ENCODE results near the gene MAPK14. TPM values are rescaled to one million over a fixed set of nuclear protein-coding genes. Genes with fewer than 3 reads are reported as not detected.

Gene MAPK14
- total RNA-seq, 1 experiment from 2014 or later = 52.7 TPM

DNA sequence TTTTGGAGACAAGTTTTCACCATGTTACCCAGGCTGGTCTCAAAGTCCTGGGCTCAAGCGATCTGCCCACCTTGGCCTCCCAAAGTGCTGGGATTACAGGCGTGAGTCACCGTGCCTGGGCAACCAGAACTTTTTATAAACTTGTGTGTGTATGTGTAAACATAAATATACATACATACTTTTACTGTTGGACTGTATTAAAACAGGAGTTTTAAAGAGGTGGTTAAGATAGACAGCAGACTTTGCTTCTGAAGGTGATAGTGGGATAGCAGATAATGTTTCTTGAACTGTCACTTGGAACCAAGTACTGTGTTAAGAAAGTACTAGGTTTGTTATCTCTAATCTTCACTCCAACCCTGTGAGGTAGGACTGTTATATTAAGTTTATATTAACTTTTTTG, 74.1 kb downstream of the MAPK14 start:
- no peak for DNase-seq (ENCODE audit: low read depth)

DNA sequence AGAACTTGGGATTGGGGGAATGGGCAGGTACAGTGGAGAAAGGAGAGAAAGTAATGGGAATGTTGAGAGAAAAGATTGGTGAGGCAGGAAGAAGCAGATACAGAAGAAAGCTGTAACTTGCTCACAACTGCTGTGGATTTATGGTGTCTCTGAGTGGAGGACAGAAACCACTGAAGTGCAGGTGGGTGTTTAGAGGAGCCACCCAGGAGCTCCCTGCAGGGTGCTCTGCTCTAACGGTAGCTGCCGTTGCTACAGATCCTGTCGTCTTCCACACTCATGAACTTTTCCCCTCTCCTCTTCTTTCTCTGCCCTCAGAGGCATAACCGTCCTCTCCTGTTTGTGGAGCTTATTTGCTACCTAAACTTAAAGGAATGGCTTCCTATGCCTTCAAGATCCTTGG, 75.2 kb downstream of the MAPK14 start:
- no peak for DNase-seq (ENCODE audit: low read depth)

DNA sequence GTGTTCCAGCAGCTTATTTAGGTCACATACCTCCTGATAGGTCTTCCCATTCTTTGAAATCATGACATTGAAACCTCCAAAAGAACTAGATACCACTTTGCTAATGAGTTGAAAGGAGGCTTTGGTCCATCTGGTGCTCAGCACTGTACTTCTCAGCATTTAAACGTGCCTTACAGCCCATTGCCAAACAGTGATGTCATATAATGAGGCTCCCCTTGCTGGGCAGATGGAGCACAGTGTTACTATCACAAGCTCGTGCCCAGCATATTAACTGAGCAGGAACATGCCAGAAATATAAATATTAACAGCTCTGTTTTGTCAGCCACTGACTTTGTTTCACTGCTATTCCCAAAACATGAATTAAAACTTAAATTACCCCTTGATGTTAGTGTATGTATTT, 77.2 kb downstream of the MAPK14 start:
- DNase-seq (ENCODE audit: low read depth) = no peak

GRCh38 chr6:36109092-36109491, 81.5 kb downstream of the MAPK14 start:
- no peak for DNase-seq (ENCODE audit: low read depth)

DNA sequence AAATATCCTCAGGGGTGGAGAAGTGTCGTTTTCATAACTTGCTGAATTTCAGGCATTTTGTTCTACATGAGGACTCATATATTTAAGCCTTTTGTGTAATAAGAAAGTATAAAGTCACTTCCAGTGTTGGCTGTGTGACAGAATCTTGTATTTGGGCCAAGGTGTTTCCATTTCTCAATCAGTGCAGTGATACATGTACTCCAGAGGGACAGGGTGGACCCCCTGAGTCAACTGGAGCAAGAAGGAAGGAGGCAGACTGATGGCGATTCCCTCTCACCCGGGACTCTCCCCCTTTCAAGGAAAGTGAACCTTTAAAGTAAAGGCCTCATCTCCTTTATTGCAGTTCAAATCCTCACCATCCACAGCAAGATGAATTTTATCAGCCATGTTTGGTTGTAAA, 82.4 kb downstream of the MAPK14 start:
- no peak for DNase-seq (ENCODE audit: low read depth)

DNA sequence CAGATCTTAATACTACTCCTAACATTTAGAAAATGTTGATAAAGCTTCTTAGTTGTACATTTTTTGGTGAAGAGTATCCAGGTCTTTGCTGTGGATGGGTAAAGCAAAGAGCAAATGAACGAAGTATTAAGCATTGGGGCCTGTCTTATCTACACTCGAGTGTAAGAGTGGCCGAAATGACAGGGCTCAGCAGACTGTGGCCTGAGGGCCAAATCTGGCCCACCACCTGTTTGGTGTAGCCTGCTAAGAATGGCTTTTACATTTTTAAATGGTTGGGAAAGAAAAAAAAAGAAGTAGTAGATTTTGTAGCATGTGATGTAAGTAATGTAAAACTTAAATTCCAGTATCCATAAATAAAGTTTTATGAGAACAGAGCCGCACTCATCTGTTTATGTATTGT, 83.3 kb downstream of the MAPK14 start:
- no peak for DNase-seq (ENCODE audit: low read depth)

GRCh38 chr6:36111526-36111925, 83.9 kb downstream of the MAPK14 start:
- no peak for DNase-seq (ENCODE audit: low read depth)

DNA sequence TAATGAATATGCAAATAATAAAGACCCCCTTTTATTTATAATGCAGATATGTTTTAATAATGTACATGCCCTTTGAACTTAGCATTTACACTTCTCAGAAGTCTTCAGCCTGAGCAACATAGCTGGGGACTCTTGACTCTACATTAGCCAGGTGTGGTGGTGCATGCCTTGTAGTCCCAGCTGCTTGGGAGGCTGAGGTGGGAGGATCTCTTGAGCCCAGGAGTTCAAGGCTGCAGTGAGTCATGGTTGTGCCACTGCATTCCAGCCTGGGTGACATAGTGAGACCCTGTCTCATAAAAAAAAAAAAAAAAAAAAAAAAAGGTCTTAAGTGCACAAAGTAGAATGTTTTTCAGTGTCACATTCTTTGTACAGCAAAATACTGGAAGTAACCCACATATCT, 85.4 kb downstream of the MAPK14 start:
- DNase-seq (ENCODE audit: low read depth) = no peak

- no peak for DNase-seq (ENCODE audit: low read depth)
These were observed 86.1 kb downstream of the MAPK14 start for GRCh38 chr6:36113703-36114102.

DNA sequence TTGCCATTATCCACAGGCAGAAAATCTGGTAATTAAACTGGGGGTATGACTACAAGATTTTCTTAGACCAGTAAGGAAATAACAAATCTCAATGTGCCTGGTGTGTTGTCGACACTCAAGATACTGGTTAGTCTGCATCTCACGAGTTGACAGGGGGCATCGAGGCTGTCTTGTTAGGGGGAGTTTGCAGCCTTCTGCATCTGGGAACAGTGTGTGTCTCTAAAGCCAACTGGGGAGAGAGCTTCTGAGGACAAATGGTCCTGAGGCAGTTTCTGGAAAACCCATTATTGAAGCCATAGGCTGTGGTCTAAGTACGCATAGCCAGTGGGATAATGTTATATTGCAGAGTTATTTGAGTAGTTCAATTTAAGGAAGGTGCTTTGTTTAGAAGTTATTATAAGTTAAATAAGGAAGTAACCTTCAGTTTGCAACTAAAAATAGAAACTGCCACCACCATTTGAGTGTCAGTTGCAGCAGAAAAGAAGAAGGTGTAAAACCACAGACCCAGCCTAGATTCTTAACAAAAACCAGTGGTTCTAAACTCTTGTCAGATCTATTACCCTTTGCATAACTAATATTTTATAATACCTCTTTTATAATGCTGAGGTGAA, 87.3 kb downstream of the MAPK14 start:
- DNase-seq (ENCODE audit: low read depth) = no peak

- no peak for DNase-seq (ENCODE audit: low read depth)
These were observed 87.8 kb downstream of the MAPK14 start for GRCh38 chr6:36115412-36115811.

- DNase-seq (ENCODE audit: low read depth) = no peak
These were observed 88.7 kb downstream of the MAPK14 start for GRCh38 chr6:36116066-36116864.

DNA sequence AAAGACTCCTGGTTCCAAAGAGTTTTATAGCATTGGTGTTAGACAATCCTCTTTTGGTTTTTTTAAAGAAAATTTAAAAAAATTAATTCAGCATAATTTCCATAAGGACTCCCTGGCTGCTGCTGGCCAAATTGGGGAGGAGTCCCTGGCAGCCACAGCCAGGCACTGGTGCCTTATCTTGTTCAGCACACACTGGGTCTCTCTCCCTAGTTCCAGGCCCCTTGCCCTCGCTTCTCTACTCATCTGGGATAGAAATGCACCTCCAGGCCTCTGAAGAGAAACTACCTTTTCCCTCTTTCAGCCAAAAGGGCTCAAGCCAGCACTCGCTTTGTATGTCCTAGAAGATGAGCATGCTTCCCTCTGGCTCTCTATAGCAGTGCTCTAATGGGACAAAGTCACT, 89.3 kb downstream of the MAPK14 start:
- no peak for DNase-seq (ENCODE audit: low read depth)

- no peak for DNase-seq (ENCODE audit: low read depth)
These were observed 90.3 kb downstream of the MAPK14 start for GRCh38 chr6:36117658-36118549.

DNA sequence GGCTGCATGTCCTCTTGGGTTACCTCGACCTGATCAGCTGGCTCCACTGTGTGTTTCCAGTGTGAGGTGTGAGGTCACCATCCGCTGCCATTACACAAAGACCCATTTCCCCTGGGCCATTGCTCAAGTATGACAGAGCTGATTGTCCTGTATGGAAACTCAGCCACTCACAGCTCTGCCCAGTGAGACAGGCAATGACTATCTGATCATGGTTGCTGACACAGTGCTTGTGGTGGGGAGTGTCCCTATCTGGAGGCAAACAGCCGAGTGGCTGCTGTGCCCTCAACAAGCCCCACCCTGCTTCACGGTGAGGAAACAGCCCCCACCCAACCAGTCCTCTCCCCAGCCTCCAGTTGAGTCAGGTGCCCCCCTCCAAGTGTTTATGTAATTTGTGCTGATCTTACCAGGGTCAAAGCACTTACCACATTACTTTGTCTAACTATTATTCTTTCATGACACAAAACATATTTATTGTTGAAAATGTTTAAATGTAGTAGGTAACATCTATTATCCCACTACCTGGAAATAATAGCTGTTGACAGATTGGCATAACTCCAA, 91.0 kb downstream of the MAPK14 start:
- DNase-seq (ENCODE audit: low read depth) = peak; percentile 42

- DNase-seq (ENCODE audit: low read depth) = no peak
These were observed 91.6 kb downstream of the MAPK14 start for GRCh38 chr6:36119209-36119608.

GRCh38 chr6:36120018-36120417, 92.4 kb downstream of the MAPK14 start:
- DNase-seq (ENCODE audit: low read depth) = no peak

- DNase-seq (ENCODE audit: low read depth) = no peak
These were observed 92.9 kb downstream of the MAPK14 start for GRCh38 chr6:36120539-36120938.

- peak; percentile 63 for DNase-seq (ENCODE audit: low read depth)
These were observed 93.6 kb downstream of the MAPK14 start for GRCh38 chr6:36120979-36121786.

DNA sequence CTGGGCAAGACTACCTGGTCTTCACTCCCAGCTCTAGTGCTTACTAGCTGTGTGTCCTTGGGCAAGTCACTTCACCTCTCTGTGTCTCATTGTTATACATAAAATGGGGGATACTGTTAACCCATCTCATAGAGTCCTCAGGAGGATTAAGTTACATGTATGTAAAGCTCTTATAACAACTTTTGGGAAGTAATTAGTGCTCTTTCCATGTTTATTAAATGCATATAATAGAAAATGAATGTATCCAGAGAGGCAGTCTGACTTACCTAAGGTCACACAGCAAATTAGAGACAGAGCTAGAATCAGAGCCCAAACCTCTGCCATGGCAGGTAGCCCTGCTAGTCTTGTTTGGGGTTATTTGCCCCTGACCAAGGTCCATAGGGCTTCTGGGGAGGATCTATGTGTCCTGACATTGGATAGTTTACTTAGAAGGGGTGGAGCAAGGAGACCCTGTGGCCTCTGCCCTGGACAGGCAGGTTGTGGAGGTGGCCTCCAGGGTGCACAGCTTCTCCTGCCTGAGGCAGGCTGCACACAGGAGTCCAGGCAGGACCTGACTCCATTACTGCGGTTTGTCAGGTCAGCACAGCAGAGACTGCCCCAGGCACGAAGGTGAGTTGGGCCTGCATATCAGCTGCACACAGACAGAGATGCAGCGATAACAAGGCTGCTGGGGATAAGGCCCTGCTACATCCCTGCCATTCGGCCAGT, 94.3 kb downstream of the MAPK14 start:
- no peak for DNase-seq (ENCODE audit: low read depth)
